IPS DF 19.7 (cell line): Measurements from ENCODE around the gene LRRC2.
"Not testable (repeated sequence)": the region's sequence is repeated elsewhere in the genome, so short reads cannot be mapped to it uniquely, and the experiment has no call there.

Source experiments
- DNase-seq: peaks from one replicate; pipeline ENCODE4 v3.0.0-alpha.2; 2013; ENCODE audit warnings: low read depth, low spot score

The LRRC2 gene

DNA sequence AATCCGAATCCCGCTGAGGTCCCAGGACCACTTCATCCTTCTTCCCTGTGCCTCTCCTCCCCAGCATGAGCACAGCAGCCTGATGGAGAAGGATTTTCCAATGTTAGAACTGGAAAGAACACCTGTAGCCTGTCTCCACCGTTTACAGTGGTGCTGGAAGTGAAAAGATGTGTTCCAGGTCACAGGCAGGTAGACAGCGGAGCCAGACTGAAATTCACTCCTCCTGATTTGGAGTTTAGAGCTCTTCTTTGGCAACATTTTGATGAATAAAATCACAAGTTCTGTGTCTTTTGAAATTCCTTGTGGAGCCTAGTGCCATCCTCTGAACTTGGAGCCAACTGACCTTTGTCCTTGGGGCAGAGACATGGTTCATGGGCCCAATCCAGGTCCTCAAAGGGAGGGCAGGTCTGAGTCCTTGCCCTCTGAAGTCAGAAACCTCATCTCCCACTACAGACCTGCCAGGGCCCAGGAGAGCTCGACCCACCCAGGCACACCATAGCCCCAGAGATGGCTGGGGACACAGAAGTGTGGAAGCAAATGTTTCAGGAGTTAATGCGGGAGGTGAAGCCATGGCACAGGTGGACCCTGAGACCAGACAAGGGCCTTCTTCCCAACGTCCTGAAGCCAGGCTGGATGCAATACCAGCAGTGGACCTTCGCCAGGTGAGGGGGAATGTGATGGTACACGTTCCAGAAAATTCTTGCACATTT is 68.4 kb downstream of the LRRC2 start, which contains the start of gene RTP3:
Gene RTP3 (plus strand): TSS at position 421 of the 710 bp plus-strand sequence. CDS start 87 bp downstream, at position 508.
- no peak for DNase-seq

DNA sequence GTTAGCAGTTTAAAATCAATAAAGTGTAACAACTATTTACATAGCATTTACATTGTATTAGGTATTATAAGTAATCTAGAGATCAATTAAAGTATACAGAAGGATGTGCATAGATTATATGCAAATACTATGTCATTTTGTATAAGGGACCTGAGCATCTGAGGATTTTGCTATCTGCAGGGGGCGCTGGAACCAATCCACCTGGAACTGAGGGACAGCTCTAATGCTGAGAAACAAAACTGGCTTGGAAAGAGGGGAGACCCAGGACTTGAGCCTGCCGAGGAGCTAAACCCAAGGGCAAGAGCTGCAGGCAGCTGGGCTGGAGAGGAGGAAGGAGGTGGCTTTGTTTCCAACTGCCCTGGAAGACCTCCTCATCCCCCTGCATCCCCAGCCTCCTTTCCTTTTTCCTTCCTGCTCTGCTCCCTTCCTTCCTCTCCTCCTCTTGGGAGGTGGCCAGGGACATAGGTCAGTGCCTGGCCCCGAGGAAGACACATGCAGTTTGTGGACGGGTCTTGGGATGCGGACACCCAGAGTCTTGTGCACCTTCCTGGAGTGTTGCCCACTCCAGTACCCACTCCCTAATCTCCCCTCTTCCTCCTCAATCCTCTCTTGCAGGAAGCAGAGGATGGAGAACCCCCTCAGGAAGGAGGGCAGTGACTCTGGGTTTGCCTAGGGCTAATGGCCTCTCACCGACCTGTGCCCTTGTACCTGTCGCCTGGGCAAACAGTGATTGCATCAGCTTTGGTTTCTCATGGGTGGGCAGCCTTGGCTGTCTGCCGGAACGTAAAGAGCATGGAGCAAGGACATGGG is 69.2 kb downstream of the LRRC2 start:
- DNase-seq, result no peak

DNA sequence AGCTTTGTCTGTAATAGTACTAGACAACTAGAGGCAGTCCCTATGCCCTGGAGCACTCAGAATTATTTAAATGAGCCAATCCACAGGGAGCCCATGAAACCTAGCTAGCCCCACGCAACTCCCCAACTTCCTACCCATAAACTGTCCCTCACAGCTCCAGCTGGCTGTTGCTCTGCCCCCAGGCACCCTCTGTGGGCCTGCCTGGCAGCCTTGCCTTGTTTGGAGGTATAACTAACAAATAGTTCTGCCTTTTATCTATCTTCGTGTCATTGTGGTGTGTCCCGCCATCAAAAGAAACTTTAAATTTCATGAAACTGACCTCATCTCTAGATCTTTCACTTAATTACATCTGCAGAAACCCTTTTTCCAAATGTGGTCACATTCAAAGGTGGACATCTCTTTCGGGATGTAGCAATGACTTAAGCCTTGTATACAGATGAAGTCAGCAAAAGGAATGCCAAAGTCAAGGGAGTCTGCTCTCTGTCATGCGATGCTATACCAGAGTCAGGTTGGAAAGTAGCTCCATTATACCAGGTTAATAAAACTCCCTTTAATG is 70.1 kb downstream of the LRRC2 start:
- DNase-seq, result no peak

DNA sequence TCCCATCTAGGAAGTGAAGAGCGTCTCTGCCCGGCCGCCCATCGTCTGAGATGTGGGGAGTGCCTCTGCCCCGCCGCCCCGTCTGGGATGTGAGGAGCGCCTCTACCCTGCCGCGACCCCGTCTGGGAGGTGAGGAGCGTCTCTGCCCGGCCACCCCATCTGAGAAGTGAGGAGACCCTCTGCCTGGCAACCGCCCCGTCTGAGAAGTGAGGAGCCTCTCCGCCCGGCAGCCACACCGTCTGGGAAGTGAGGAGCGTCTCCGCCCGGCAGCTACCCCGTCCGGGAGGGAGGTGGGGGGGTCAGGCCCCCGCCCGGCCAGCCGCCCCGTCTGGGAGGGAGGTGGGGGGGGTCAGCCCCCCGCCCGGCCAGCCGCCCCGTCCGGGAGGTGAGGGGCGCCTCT is 71.6 kb downstream of the LRRC2 start:
- DNase-seq, result not testable (repeated sequence)

GRCh38 chr3:46492890-46493547 is 73.1 kb downstream of the LRRC2 start:
- DNase-seq, result no peak

DNA sequence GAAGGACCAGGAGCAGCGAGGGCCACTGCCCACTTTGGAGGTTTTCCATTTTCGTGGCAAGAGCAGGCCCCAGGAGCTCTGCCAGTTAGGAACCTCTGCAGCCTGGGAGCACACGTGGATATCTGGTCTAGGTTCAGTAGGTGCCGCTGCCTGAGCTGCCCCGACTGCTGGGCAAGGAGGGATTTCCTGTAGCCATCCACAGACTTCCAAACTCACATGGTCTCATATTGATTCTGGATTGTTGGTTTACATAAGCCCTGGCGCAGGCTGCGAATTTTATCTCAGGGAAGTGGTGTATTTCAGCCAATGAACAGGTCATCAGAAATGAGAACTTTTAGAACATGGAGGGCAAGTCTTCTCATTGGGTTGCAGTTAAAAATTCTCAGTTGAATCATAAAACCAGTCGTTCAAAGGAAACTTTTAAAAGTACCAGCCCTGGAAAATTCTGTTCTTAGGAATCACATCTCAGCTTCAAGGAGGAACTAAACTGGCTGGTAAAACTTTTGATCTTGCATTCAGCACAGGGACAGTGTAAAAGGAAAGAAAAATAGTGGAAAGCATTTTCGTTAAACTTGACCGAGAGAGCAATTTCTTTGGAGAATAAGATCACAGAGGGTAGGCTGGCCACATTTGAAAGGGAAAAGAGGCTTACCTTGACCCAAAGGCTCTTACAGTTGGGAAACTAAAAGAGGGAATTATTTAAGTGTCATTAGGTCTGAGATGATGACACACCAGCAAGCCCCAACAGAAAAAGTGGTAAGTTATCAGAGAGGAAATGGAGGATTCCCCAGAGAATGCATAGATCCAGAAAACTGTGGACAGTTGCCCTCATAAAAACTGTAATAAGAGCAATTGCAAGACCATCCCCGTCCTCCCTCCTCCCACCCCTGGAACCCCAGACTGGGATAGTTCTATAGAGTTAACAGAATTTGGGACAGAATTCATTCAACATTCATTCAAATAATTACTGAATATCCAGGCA is 74.7 kb downstream of the LRRC2 start:
- DNase-seq, result no peak

GRCh38 chr3:46490338-46491084 is 75.6 kb downstream of the LRRC2 start:
- no peak for DNase-seq

- DNase-seq, result no peak
Observed at GRCh38 chr3:46489875-46490274, 76.2 kb downstream of the LRRC2 start.

DNA sequence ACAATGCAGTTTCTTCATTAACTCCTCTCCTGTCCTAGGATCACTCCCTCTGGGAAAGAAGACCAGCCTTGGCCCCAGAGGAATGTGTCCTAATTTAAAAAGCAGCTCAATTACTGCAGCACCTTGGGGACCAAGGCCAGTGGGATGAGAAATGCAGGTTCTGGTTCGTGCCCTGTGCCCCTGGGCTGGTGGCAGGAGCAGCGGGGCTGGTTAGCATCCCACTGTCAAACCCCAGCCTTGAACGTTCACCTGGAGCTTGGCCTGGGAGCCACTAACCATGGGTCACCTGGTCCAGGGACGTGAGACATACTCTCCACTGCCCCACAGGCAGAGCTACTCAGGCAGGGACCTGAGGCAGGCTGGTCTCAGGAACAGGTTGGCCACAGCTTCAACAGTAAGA is 76.7 kb downstream of the LRRC2 start:
- no peak for DNase-seq

DNA sequence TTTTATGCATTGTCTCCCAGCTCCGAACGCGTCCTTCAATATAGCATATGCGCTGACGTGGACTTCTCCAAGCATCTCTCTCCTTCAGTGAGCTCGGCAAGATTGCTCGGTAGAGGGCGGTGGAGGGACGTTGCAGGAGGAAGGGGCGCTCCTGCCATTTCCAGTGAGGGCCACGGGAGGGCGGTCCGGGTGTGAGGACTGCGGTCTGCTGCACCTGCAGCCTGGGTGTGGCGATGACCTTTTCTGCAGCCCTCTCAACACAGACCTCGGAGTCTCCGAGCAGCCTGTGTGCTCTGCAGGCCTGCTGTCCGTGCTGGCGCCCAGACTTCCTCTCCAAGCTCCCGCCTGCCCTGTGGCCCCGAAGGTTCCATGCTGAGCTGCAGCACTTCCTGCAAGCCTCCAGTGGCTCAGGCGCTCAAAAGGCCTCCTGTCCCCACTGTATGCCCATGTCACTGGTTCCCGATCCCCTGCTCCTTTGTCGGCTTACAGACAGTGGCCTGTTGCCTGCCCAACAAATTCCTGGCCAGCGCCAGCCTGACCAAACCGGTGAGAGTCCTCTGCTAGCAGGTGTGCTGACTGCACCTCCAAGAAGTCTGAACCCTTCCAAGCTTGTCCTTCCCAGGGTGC is 77.3 kb downstream of the LRRC2 start:
- DNase-seq, result peak; percentile 90

DNA sequence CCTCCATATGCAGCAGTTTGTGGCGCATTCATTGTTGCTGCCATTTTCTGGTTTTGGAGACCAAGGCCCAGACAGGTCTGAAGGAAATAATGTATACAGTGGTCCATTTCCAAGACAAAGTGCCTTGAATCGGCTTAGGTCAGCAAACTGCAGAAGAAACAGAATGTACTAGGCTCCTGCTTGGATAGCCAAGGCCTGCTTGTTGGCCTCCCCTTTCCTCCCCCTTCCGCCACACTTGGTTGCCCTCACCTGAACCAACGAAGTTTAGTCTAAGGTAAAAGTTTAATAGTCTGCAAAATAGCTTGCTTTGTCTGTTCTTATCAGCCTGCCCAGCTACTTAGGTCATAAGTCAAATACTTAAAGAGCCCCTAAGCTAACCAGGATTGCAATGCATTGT is 80.3 kb downstream of the LRRC2 start:
- no peak for DNase-seq

DNA sequence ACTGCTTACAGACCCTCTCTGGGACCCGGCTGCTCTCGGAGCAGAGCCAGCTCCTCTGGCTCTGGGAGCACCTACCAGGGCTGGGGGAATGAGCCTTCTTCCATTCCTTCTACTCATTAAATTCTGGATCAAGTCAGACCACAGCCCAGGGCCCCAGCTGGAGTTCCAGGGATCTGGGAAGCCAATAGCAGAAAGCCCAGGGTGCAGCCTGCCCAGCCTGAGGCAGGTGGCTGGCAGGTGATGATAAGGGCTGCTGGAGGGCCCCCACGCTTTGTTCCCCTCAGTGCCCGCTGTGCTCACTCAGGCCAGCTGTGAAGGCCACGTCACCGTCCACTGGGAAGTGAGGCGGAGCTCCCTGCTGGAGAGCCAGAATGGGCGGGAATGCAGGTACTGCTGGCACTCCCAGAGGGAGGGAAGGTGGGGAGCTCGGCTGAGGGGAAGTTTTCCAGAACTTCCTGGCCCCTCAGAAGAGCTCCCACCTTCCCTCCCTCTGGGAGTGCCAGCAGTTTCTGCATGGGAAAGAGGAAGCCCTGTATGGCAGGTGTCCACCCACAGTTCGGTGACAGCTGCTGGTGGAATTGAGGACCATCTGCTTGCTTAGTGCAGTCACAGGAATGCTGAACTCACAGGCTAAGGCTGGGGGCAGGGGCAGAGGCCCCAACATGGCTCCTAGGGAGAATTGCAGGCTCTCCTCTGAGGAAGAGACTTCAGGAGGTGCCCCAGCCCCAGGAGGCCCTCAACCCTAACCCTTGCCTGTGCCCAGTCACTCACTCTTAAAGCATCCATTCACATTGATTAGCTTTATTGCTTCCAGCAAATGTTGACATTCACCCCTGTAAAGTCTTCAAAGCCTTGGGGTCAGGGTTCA is 81.0 kb downstream of the LRRC2 start:
- DNase-seq, result no peak

DNA sequence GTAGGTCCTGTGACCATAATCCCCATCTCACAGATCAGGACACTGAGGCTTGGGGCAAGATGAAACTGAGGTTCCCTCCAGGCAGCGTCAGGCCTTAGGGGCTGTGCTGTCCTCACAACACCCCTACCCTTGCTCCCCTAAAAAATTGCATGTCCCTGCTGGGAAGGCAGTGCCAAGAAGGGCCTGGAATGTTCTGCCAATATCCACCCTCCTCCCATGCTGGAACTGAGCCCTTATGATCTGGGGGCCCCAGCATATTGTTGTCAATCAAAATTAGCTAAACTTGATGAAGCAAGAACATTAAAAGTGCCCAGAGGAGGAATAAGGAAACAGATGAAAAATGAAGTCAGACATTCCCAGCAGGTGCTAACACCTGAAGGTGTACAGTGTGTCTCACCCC is 81.7 kb downstream of the LRRC2 start:
- DNase-seq, result no peak

GRCh38 chr3:46483825-46484224 is 82.3 kb downstream of the LRRC2 start:
- no peak for DNase-seq

DNA sequence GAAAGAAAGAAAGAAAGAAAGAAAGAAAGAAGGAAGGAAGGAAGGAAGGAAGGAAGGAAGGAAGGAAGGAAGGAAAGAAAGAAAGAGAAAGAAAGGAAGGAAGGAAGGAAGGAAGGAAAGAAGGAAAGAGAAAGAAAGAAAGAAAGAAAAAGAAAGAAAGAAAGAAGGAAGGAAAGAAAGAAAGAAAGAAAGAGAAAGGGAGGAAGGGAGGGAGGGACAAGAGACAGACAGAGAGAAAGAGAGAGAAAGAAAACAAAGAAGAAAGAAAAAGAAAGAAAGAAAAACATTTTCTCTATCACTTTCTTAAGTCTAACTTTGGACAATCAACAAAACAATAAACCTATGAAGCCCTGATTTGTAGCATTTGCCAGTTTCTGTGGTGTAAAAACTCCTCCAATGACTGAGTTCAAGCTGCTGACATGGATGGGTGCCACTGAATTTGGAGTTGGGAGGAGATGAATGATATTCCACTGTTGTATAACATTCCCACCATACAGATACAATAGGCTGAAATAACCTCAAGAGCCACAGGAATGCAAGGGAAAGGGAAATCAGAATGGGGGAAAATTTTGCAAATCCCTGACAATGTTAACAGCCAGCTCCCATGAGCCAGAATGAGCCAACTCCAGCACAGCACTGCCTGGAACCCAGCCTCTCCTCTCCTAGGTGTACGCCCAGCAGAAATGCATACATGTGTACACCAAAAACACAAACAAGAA is 83.3 kb downstream of the LRRC2 start:
- no peak for DNase-seq

- no peak for DNase-seq
Observed at GRCh38 chr3:46481636-46482035, 84.5 kb downstream of the LRRC2 start.

GRCh38 chr3:46480491-46481195 is 85.5 kb downstream of the LRRC2 start:
- DNase-seq, result no peak

DNA sequence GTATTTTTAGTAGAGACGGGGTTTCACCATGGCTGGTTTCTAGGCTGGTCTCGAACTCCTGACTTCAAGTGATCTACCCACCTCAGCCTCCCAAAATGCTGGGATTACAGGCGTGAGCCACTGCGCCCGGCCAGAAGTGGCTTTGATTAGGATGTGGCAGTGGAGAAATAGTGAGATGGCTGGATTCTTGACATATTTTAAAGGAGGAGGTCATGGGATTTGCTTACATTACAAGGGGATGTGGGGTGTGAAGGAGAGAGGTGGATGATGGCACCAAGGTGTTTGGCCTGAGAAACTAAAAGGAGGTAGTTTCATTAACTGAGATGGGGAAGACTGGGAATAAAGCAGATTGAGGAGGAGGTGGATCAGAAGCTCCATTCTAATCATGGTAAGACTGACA is 86.4 kb downstream of the LRRC2 start:
- DNase-seq, result no peak
